Measurements from ENCODE around the gene STAC3. TPM values are rescaled to one million over a fixed set of nuclear protein-coding genes. Genes with fewer than 3 reads are reported as not detected.

The STAC3 gene
- 0.43 and 0.66 TPM in 2 replicates for total RNA-seq

GRCh38 chr12:57250956-57251355 lies at the start of gene STAC3:
Gene STAC3 (minus strand): TSS chr12:57251187. CDS start chr12:57249636, 1,551 bp downstream.

DNA sequence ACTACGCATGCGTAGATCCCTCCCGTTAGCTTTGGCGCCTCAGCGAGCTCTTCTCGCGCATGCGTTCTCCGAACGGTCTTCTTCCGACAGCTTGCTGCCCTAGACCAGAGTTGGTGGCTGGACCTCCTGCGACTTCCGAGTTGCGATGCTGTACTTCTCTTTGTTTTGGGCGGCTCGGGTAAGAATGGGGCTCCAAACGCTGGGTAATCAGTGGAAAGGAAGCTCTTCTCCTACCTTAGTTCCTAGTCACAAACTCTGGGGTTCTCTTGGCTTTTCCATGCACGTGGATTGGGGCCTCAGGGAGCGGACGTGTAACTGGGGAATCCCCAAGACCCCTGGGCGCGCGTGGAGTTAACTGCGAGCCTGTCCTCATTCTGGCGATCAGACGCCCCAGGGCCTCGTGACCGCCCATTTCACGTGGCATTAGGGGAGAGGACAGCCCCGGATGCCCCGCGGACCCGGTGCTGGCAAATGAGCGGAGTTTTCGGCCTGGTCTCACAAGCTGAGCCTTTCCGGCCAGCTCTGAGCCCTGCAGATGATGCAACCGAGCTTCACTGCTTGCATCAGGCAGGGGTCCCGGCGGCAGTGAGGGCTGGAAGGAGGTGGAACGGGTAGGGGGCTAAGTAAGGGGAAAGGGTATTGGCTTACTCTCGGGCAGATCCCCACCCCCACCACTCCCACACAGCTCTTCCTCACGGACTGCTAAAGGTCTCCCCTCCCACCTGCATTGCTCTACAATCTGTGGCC lies 21.2 kb downstream of the STAC3 start, which contains the start of gene SHMT2:
SHMT2 (plus strand) TSS at position 78 of the 747 bp plus-strand sequence; CDS start at position 146, 68 bp downstream.

GRCh38 chr12:57216014-57216911 lies 34.7 kb downstream of the STAC3 start, which contains the start of gene NXPH4:
Gene NXPH4 (plus strand): TSS chr12:57216794. CDS start chr12:57216970, 176 bp downstream.

Small RNA genes lying within 50 kb of the gene (small RNA-seq; reads per million reads assigned to genes)
- gene MIR1228 (ENCODE audit: low replicate concordance): 0.81 reads per million, percentile 36 among the genes with 10 or more reads in this experiment

Other genes starting within 250 kb of the STAC3 start
- gene ZBTB39, start 244.6 kb downstream of the STAC3 start, total RNA-seq: 7.2 and 9.0 TPM in 2 replicates
- gene TAC3, start 234.7 kb downstream of the STAC3 start, total RNA-seq: not detected in 2 replicates
- not detected in 2 replicates for gene MYO1A, start 201.1 kb downstream of the STAC3 start, total RNA-seq
- 4.6 and 21.5 TPM in 2 replicates for gene NEMP1, start 172.4 kb downstream of the STAC3 start, total RNA-seq
- gene NAB2, start 162.1 kb downstream of the STAC3 start, total RNA-seq: 30.2 and 62.3 TPM in 2 replicates
- gene STAT6, start 139.8 kb downstream of the STAC3 start, total RNA-seq: 79.9 and 83.4 TPM in 2 replicates
- gene LRP1, start 122.7 kb downstream of the STAC3 start, total RNA-seq: 257 and 464 TPM in 2 replicates
- not detected in 2 replicates for gene LRP1-AS, start 103.6 kb downstream of the STAC3 start, total RNA-seq
- gene NXPH4, start 34.4 kb downstream of the STAC3 start, total RNA-seq: 1.4 and 1.8 TPM in 2 replicates
- gene SHMT2, start 21.5 kb downstream of the STAC3 start, total RNA-seq: 254 and 673 TPM in 2 replicates
- gene R3HDM2, start 179.9 kb upstream of the STAC3 start, total RNA-seq: 22.9 and 24.7 TPM in 2 replicates
- not detected in 2 replicates for gene INHBC, start 183.6 kb upstream of the STAC3 start, total RNA-seq
- 0.43 and 5.7 TPM in 2 replicates for gene INHBE, start 204.1 kb upstream of the STAC3 start, total RNA-seq
- 1.1 and 1.3 TPM in 2 replicates for gene GLI1, start 208.6 kb upstream of the STAC3 start, total RNA-seq
- 0.14 and 0.66 TPM in 2 replicates for gene ARHGAP9, start 228.7 kb upstream of the STAC3 start, total RNA-seq
- gene MARS1, start 236.9 kb upstream of the STAC3 start, total RNA-seq: 174 and 327 TPM in 2 replicates